Coronary artery (tissue), 2 donors: Measurements from ENCODE around the gene TMEM200A.

Source experiments
- DNase-seq: peaks from one replicate; pipeline ENCODE4 v3.0.0-alpha.2; 2017; ENCODE audit warnings: low spot score
- H3K27ac ChIP-seq, 2 donors: fragments of 200-600 bp; sonication (generic); one replicate each; pipeline ENCODE4 v1.5.1; 2016 to 2019
- H3K4me3 ChIP-seq: fragments of 200-600 bp; sonication (generic); 2 replicates; pipeline ENCODE4 v1.5.1; 2016; ENCODE audit warnings: mild to moderate bottlenecking, moderate library complexity
- TF ChIP-seq, protein P1 (sequence below): fragments of 200-600 bp; sonication (generic); IDR thresholded peaks from one replicate; pipeline ENCODE4 v1.5.1; 2019; ENCODE audit warnings: antibody characterized with exemption

TMEM200A gene

DNA sequence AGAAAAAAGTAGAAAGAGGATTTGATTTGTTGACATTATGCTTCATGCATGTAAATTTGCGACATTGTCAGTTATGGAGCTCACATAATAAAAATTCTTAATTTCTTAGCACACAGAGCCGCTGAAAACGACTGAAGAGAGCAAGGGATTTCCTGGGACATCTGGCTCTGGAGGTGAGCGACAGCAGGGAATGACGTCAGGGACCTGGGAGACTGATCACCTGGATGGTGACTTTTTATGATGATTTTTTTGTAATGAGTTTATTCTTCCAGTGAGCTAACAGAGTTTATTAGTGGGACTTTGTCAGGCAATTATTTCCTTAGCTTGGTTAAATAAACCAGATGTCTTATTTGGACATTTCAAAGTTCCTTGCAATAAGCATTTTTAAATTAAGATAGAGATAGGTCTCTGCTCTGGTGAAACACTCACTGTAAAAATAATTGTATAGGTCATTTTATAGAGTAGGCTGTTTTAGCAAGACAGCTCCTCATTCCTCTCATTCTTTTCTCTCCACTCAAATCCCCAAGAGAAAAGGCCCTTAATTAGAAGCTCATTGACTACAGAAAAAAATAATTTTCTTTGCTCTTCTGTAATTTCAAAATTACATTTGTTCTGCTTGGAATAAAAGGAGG, 19.4 kb downstream of the TMEM200A start:
- H3K27ac ChIP-seq: no peak overlapping the region
- TF ChIP-seq, protein P1, sequence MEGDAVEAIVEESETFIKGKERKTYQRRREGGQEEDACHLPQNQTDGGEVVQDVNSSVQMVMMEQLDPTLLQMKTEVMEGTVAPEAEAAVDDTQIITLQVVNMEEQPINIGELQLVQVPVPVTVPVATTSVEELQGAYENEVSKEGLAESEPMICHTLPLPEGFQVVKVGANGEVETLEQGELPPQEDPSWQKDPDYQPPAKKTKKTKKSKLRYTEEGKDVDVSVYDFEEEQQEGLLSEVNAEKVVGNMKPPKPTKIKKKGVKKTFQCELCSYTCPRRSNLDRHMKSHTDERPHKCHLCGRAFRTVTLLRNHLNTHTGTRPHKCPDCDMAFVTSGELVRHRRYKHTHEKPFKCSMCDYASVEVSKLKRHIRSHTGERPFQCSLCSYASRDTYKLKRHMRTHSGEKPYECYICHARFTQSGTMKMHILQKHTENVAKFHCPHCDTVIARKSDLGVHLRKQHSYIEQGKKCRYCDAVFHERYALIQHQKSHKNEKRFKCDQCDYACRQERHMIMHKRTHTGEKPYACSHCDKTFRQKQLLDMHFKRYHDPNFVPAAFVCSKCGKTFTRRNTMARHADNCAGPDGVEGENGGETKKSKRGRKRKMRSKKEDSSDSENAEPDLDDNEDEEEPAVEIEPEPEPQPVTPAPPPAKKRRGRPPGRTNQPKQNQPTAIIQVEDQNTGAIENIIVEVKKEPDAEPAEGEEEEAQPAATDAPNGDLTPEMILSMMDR: no peak
- DNase-seq: no peak
- no peak overlapping the region for H3K4me3 ChIP-seq

DNA sequence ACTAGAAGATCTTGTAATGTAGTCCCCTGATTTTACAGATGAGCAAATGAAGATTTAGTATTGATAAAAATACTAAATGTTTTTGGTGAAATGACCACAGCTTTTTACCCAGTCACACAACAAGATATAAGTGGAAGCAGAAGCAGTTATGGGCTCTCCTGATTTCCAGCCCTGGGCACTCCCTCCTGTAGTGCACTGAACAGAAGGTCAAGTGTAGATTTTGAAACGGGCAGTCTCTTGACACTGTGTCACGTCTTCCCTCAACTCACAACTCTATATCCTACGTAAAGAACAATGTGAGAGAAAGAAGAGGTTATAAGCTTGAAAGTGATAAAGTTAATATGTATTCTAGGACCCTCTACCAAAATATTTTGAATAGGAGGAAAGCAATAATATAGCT, 23.3 kb downstream of the TMEM200A start:
- DNase-seq: no peak
- TF ChIP-seq, protein P1: no peak
- H3K27ac ChIP-seq: no peak overlapping the region
- H3K4me3 ChIP-seq: no peak overlapping the region

DNA sequence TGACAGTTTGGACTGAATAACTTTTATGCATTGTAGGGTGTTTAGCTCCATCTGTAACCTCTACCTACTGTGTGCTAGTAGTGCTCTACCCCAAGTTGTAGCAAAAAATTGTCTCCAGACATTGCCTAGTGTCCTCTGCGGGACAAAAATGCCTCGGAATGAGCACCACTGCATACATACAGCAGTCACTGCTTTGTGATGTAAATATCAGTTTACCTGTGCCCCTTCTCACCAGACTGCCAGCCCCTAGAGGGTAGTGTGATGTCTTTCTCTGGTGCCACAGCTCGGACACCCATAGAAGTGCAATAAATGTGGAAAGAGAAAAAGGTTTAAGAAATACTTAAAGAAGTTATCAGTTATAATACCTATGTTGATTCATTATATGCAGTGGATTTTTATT, 25.1 kb downstream of the TMEM200A start:
- no peak overlapping the region for H3K4me3 ChIP-seq

DNA sequence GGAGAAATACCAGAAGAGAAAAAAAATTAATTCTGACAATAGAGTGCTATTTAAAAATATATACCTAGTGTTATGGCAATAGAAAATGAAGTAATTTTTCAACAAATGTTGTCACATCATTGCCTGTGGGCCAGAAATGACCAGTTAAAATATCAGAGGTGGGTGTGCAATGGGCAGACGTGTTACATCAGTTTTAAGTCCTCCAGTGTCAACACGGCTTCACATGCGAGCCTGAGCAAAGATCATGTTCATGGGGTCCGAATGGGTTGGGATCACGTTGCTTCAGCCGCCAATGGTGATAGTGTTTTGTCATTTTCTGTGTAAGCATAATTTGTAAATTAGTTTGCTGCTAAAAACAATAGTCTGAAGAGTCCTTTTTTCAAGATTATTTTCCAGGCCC, 27.5 kb downstream of the TMEM200A start:
- Histone ChIP-seq H3K4me3 (no peak overlapping the region), H3K27ac (no peak overlapping the region)
- TF ChIP-seq, protein P1: no peak
- DNase-seq: no peak

More for the DNA sequence above, 25.1 kb downstream of the TMEM200A start:
- H3K27ac ChIP-seq: no peak overlapping the region
- DNase-seq: no peak
- TF ChIP-seq, protein P1: no peak

DNA sequence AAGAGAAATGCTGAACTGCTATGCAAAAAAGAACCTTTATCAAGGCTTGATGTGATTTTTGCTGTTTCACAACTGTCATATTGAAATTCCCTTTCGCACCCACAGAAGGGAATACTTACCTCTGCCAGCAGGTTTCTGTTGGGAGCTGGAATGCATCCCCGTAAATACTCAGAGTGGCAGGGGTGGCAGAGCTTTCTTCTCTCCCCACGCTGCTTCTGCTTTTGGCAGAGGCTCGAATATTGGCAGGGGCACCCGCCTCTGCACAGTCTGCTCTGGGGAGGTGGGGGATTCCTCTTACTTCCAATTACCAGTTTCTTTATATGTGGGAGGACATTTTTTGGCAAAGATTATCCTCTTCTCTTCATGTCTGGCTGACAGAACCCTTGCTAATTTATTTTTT, 28.4 kb downstream of the TMEM200A start:
- no peak for DNase-seq
- no peak overlapping the region for H3K4me3 ChIP-seq
- H3K27ac ChIP-seq: no peak overlapping the region
- TF ChIP-seq, protein P1: no peak

DNA sequence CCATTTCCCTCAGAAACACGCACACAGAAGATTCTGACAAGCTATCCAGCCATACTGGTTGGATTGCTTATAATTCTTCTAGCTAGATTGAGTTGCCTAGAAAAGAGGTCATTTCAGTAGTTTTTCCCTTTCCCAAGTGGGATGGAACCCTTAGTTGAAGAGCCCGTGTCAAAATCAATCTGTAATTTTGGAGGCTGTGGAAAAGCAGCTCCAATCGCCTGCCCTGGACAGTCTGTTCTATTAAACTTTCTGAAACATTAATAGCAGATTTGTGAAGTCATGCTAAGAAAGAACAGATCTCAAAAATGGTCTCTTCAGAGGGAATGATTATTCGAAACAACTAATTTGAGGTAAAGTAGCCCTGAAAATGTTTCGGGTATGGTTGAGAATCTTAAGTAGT, 29.3 kb downstream of the TMEM200A start:
- Histone ChIP-seq H3K4me3 (no peak overlapping the region), H3K27ac (no peak overlapping the region)
- TF ChIP-seq, protein P1: no peak
- no peak for DNase-seq

DNA sequence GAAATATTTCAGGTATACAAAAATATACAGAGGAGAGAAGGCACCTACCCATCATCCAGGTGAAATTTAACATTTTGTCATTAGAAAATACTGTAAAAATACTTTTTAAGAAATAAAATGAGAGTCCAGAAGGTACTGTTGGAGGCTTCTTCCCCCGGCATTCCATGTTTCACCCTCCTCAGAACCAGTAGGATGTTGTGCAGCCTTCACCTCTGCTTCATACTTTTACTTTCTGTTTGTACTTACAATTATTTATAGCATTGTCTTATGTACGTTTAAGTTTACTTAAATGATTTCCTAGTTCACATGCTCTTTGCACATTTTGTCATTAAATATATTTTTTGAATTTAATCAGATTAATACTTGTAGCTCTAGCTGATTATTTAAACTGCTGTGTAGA, 30.9 kb downstream of the TMEM200A start:
- H3K27ac ChIP-seq: no peak overlapping the region
- TF ChIP-seq, protein P1: no peak
- no peak for DNase-seq
- H3K4me3 ChIP-seq: peak overlapping the region; percentile 43
